Measurements from ENCODE around the gene MTMR1.

GRCh38 chrX:150690126-150690525, 3.1 kb upstream of the MTMR1 start:
- TF ChIP-seq, protein P1, sequence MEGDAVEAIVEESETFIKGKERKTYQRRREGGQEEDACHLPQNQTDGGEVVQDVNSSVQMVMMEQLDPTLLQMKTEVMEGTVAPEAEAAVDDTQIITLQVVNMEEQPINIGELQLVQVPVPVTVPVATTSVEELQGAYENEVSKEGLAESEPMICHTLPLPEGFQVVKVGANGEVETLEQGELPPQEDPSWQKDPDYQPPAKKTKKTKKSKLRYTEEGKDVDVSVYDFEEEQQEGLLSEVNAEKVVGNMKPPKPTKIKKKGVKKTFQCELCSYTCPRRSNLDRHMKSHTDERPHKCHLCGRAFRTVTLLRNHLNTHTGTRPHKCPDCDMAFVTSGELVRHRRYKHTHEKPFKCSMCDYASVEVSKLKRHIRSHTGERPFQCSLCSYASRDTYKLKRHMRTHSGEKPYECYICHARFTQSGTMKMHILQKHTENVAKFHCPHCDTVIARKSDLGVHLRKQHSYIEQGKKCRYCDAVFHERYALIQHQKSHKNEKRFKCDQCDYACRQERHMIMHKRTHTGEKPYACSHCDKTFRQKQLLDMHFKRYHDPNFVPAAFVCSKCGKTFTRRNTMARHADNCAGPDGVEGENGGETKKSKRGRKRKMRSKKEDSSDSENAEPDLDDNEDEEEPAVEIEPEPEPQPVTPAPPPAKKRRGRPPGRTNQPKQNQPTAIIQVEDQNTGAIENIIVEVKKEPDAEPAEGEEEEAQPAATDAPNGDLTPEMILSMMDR (IDR thresholded peaks at IDR 0.05; ENCODE audit: poor library complexity), result no peak
- no peak for TF ChIP-seq EZH2 (IDR thresholded peaks at IDR 0.05; ENCODE audit: borderline replicate concordance)
- no peak for TF ChIP-seq EZH2phosphoT487 (IDR thresholded peaks at IDR 0.05; ENCODE audit: low read depth, severe bottlenecking, unreplicated experiment)
